NCI-H446 (cell line): ENCODE measurements around the gene LRRN2.
"Not testable (repeated sequence)": the region's sequence is repeated elsewhere in the genome, so short reads cannot be mapped to it uniquely, and the experiment has no call there.

Experiments used
- DNase-seq, 2 experiments: peaks; one replicate each; lab custom pipeline; 2025; lab: John Stamatoyannopoulos, UW

Gene LRRN2

DNA sequence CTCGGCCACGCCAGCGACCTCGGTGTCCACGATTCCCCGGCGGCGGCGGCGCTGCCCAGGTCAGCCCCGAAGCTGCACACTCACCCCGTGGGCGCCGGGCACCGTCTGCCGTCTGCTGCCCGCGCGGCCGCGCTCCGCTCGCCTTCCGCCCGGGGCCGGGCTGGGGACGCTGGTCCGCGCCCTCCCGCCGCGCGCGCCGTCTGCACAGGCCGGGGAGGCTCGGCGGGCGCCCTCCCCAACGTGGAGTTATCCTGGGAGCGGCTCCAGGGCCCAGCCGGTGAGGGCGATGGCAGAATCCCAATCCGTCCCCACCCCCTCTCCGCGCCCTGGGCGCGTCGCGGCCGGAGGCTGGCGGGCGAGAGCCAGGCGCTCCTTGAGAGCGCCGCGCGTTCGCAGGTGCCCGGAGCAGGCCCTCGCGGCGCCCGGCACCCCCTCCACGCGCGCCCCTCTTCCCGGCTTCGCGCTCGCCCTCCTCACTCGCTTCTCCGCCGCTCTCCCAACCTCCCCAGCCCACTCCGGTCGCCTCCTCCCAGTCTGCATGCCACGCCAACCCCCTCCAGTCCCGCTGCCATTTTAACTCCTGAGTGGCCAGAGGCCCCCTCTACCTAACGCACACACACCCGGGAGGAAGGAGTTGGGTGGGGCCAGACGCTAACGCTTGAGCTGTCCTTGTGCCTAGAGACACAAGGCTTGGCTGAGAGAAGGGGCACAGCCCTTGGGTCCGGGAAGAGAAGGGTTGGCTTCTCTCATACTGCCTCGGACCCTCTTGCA lies at the start of gene LRRN2:
Gene LRRN2, minus strand, starts transcription at position 503 of the 771 bp plus-strand sequence. CDS start 65,746 bp downstream, outside the sequence.
- DNase-seq = peak; percentile 60 to 83

DNA sequence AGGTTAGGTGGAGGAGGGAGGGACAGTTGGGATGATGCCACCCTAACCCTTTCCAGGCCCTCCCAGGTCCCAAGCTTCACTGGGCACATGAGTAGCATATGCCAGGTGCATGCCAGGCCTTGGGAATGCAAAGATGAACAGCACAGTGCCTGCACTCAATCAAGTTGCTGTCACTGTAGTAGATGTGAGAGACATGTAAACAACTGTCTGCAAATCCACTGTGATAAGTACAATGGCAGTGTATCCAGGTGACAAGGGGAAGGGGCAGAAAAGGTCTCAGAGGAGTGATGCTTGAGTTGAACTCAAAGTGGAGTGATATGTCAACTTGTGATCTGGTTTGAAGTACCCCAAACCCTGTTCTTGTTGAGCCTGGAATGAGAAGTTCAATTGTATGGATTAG lies 49.5 kb upstream of the LRRN2 start:
- no peak for DNase-seq

DNA sequence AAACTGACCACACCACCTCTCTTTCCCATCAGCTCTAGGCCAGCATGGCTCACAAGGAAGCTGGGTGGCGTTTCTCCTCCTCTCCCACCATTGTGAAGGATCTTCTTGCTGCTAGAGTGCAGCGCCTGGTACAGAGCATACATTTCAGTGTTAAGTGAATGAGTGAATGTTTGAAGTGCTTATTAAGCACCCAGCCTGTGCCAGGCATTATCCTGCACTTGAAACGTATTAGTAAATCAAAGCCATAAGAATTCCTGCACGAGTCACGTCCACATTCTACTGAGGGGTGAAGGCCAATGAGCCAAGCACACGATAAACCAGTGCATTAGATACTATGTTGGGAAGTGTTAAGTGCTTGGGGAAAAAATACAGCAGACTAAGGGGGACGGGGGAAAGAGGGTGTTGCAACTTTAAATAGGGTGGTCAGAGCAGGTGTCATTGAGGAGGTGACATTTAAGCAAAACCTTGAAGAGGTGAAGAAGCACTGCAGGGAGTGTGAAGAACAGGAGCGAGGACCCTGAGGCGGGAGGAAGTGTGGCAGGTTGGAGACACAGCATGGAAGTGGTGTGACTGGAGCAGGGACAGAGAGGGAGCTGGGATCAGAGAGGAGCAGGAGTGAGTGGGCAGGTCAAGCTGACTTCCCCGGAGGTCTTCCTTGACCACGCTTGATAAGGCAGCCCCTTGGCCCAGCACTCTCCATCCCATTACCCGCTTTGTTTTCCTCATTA lies 48.5 kb upstream of the LRRN2 start:
- no peak for DNase-seq

DNA sequence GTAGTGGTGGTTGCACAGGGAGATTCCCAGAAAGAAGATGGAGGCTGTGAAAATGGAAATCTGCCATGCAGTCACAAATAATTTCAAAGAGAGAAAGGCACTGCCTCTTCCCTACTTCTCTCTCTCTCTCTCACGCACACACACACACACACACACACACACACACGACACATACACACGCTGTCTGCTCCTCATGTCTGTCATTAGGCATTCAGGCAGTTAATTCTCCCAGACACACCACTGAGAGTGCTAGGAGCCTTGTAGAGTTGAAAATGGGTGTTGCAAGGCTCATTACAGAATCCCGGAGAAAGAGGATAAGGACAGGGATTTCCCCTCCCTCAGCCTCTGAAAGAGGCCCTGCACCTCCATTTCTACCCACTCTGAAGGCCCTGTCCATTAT lies 47.8 kb upstream of the LRRN2 start:
- no peak for DNase-seq

DNA sequence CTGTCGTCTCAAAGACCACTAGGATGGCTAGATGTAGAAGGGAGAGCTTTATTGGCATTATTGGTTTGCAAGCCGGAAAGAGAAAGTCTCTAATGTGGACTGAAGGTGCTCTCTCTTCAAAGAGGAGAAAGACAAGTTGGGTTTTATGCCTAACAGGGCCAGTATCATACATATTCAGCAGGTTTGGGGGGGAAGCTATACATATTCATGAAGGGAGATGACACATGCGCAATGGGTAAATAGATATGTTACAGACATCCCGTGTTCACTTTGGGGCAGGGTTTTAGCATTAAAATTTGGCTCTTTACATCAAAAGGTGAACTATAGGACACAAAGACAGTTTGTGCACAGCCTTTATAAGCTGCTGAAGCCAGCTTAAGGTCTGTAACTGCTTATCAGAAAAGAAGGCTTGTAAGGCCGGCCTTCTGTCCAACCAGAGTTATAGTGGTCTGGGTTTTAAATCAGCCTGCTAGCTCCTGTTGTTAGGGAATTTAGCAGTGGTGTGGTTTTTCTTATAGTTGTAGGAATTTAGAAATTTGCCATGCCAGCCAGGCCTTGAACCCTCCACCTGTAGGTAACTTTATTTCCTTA lies 46.5 kb upstream of the LRRN2 start:
- no peak for DNase-seq

DNA sequence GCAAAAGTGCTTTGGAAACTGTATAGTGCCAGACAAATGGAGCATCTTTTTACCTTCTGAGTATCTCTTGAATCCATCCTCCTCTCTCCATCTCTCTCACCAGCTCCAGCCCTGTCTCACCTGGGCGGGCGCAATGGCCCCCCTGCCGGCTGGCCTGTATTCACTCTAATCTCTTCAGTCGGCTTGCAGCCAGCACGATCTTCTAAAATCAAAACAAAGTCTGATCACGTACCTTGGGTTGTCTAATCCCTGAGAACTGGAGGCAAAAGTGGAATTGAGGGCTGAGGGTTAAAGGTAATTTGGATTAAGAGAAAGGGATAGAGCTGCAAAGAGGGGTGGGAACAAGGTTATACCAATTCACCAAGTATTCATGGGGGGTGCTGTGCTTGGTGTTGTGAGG lies 46.0 kb upstream of the LRRN2 start:
- DNase-seq = no peak

DNA sequence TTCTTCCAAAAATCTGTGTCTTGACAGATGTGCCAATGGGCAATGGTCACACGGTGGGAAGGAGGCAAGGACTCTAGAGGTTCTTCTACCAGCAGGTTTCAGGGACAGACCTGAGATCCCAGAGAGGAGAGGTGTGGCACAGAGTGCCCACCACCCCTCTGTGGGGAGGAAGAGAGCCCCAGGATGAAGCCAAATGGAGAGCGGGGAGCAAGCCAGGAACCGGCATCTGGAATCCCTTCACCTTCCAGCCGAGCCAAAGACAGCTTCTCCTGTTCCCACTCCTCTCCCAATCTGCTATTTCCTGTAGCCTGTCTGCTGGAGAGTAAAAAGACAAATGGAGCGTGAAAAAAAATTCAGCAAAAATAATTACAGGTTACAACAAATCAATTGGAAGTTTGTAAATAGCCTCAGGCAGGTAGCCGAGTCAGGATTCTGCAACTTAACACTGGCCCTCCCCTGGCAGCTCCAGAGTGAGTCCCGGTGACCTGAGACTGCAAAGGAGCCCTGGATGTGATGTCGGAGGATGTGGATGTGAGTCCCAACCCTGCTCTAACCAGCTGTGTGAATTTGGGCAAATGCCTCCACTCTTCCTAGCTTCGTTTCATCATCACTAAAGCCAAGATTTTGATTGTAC lies 45.4 kb upstream of the LRRN2 start:
- peak in 1 of 2 experiments; percentile 51 for DNase-seq

DNA sequence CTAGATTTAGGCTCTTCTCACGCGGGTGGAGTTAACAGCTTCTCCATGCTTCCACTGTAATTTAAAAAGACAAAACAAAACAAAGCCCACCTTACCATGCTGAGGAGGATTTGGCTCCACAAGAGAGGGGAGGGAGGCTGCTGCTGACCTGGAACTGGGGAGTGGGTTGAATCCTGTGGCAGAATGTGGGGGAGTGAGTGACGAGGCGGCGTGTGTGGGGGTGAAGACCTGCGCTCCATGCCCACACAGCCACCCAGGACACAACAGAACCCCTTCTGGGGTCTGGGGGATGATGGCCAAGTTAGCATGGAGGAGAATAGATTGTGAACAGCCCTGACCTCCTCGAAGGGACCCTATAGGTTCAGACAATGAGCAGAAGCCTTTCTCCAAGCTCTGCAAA lies 44.0 kb upstream of the LRRN2 start:
- DNase-seq = no peak

DNA sequence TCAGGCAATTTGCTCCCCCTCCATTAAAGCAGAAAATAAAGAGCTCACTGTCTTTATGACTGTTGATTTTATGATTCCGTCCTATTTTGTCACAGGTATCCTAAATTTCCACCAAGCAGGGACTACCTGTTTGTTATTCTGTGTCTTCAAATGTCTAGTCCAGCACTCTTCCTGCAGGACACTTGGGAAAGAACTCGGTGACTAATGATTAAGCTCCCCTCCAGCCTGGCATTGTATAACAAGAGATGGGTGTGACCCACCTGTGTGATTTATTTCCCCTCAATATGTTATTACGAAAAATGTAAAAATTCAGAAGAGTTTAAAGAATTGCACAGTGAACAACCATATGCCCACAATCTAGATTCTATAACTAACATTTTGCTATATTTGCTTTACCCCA lies 42.9 kb upstream of the LRRN2 start:
- DNase-seq = no peak

DNA sequence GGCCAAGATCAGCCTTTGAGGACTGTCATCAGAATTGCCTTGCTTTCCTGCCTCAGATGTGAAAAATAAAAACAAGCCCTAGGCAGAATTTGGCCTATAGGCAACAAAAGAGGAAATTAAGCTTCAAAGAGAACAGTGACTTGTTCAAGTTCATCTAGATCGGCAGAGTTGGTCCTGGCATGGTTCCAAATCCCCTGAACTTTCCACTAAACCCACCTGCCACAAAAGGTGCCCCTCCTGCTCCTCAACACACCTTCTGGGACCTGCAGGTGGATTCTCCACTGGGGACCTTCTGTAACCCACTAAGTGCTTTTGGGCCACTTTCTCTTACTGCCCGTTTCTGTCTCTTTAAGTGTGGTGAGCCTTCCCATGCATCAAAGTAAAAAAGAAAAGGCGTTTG lies 42.5 kb upstream of the LRRN2 start:
- no peak for DNase-seq

DNA sequence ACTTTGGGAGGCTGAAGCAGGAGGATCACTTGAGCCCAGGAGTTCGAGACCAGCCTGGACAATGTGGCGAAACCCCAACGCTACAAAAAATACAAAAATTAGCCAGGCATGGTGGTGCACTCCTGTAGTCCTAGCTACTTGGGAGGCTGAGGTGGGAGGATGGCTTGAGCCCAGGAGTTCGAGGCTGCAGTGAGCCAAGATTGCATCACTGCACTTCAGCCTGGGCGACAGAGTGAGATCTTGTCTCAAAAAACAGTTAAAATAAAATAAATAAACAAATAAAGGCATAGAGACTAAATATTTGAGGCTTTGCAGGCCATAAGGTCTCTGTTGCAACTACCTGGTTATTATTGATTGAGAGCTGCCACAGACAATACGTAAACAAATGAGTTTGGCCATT lies 41.9 kb upstream of the LRRN2 start:
- not testable (repeated sequence) for DNase-seq

DNA sequence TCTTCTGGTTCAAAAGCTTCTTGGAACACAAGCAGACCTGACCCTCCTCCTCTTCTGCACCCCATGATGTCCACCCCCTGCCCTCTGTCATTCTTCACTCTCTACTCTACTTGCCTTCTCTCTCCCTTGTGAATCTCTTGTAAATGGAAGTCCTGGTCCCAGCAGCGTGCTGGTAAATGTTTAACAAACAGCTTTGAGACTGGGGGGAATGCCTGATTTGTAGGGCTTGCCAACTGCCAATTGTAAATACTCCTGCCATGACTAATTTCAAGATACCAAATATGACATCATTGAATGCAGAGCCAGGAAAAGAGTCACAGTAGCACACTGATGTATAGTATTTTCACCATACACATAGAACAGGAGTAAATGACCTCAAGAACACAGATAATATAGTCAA lies 40.9 kb upstream of the LRRN2 start:
- DNase-seq = peak; percentile 52 to 79

DNA sequence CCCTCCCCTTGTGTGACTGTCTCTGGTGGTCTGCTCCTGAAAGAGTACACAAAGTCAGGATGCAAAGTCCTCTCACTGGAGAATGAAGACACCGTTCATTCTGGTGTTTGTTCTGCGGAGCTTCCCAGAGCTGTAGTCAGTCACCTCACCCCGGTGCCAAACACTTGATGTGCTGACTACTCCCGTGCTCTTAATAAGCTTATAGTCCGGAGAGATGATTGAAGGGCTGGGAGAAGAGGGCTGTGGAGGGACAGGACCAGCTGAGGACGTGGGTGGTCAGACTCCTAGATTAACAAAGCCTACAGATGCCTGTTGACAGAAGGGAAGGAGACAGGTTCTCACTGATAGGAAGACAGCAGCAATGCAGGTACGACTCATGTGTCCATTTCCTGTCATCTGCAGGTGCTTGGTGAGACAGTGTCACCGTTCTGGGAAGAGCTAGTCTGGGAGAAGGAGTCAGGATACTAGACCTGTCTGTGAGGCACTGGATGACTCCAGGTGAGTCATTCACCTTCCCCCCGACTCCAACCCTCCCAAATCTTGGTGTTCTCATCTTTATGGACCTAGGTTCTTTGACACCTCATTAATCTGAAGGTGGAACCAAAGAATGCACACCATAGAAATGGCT lies 40.4 kb upstream of the LRRN2 start:
- no peak for DNase-seq

DNA sequence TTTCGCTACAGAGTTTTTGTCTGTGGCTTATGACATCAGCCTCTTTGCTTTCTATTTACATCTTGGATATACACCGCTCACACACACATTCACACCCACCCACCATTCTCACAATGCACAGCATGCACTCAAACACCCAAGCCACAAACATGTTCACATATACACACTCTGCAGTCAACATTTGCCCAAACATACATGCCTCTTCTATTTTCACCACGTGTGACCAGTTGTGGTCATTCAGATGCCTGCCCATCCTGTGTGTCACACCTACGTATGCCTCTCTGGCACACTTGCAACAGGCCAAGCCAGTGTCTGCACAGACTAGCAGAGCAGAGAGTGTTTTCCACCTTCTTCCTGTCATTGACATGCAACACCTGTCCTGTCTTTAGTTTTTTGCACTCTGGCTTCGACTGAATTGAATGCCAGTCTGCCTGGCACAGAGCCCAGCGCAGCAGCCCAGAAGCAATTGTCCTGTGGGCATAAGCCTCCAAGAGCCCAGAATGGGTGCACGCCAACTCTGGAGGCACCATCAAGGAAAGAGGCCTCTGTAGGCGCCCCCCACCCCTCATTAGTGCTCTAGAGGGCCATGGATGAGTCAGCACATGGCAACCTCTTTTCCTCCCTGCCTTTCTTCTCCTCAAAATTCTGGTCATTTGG lies 37.7 kb upstream of the LRRN2 start:
- DNase-seq = peak; percentile 89 to 97

DNA sequence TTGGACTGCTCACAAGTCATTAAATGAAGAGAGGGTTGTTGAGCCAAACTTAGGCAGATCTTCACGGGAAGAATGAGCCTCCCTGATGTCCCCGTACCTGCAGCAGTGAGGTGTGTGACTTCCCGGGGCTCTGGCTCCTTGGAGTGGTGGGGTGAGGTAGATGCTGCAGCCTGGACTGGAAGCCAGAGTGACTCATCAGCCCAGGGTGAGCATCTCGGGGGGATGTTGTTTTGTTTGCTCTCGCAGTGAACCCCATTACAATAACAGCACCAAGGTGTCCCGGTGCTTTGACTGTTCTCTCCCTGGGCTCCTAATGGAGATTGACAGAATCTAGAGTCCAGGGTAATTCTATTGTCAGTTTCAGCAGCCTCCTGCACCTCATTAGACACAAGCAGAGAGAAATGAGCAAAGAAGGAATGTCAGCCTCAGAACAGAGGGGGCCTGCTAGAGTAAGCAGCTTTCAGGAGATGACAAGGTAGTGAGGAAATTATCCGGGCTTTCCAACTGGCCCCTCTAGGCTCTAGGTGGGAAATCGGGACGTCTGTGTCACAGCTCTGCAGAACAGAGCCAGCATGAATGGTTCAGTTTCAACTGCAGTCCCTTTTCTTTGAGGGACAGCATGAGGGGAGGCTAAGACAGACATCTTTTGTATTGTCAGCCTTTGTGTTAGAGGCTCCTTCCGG lies 36.0 kb upstream of the LRRN2 start:
- no peak for DNase-seq

DNA sequence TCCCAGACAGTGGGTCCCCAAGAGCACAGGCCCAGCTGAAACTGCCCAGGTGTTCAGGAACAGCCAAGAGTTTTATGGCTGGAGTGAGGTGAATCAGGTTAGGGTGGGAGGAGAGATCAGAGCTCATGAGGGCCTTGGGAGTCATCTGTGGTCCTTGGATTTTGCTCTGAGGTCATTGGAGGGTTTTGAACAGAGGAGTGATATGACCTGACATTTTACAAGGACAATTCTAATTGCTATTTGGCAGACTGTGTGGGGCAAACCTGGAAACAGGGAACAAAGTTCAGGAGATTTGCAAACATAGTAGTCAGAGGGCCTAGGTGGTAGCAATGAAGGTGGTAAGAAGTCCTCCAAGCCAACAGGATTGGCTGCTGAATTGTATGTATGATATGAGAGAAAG lies 31.1 kb upstream of the LRRN2 start:
- no peak for DNase-seq

DNA sequence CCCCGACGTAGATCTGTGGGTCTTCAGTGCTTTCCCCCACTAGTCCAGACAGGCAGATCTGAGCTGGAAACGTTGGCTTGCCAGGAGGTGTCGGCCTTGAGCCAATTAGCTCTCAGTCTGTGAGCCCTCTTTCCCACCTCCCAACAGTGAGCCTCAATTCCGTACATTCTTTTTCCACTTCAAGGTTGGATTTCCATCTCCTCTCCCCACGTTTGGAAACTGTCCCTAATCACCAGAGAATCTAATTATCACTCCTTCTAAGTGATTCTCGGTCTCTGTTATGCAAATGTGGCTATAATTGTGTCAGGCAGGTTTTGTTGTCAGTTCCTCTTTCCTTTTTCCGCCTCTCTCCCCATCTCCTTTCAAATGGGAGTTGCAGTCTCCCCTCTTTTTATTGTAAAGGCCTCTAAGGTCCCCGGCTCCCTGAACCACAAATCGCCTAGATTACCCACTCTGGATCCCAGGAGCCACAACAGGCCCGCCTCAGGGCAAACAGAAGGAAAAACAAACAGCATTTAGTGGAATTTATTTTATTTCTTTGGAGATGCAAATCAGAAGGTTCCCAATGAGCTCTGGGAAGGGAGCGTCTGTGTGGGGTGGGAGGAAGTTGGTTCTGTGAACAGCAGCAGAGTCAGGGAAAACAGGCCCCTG lies 29.4 kb upstream of the LRRN2 start:
- peak; percentile 31 to 68 for DNase-seq

DNA sequence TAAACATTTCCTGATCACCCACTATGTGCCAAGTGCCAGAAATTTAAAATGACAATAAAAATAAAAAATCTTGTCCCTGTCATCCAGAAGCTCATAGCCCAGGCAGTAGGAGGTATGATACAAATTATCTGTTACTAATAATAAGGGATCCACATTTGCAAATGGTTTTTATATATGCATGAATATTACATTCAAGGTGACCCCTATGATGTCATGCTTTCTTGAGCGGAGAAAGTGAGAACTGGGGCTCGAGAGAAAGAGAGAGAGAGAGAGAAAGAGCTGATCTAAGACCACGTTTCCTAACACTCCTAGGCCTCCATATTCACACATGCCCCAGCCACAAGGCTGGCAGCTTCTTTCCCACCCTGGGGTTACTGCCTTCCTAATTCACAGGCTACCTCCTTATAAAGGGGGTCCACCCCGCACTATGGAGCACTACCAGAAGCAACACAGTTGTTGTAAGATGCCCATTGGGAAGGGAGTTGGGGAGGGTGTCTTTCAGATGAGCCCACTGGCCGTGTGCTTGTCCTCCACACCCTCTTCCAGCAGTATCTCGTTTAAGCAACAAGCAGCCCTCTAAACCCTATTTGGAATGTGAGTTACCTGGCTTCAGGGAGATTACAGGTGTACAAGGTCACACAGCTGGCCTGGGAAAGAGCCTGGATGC lies 28.8 kb upstream of the LRRN2 start:
- no peak for DNase-seq

DNA sequence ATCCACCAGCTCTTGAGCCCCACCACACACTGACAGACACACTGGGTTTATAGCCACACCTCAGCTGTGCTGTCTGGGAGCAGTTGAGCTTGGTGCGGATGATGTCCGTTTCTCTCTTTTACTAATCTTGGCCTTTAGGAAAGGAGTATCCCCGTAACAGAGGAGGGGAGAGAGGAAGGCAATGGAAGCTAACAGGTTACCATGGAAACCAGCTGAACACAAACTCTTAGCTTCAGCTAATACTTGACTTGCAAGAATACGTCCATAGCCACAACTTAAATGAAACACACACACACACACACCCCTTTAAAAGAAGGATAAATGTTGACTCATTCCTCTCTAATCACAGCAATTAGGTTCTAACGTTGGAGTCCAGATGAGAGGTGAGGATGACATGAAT lies 28.0 kb upstream of the LRRN2 start:
- DNase-seq = no peak
